ENCODE results near the gene DUSP11. TPM values are rescaled to one million over a fixed set of nuclear protein-coding genes. Genes with fewer than 3 reads are reported as not detected.

The DUSP11 gene
- total RNA-seq, 1 donor from 2014 or later = 26.1 TPM

Other genes with a start within 250 kb of the DUSP11 start
- 0.40 TPM in 1 of 2 replicates, not detected in the other for gene NAT8, start 137.7 kb downstream of the DUSP11 start, total RNA-seq (ENCODE audit: low replicate concordance)
- 28.8 and 33.6 TPM in 2 replicates for gene TPRKB, start 42.8 kb downstream of the DUSP11 start, total RNA-seq (ENCODE audit: low replicate concordance)
- gene C2orf78, start 4.1 kb upstream of the DUSP11 start, total RNA-seq (ENCODE audit: low replicate concordance) = not detected in 2 replicates
- 39.0 and 41.0 TPM in 2 replicates for gene STAMBP, start 48.9 kb upstream of the DUSP11 start, total RNA-seq (ENCODE audit: low replicate concordance)
- 4.2 and 13.7 TPM in 2 replicates for gene ACTG2, start 112.9 kb upstream of the DUSP11 start, total RNA-seq (ENCODE audit: low replicate concordance)
- 59.3 and 73.4 TPM in 2 replicates for gene DGUOK, start 146.8 kb upstream of the DUSP11 start, total RNA-seq (ENCODE audit: low replicate concordance)
- 34.6 and 71.5 TPM in 2 replicates for gene TET3, start 204.8 kb upstream of the DUSP11 start, total RNA-seq (ENCODE audit: low replicate concordance)